Renal cortical epithelial cell (primary cell): ENCODE results near the gene PRKAA1. TPM values are rescaled to one million over a fixed set of nuclear protein-coding genes. Genes with fewer than 3 reads are reported as not detected.

Experiments
- DNase-seq: peaks from one replicate; pipeline ENCODE4 v3.0.0-alpha.2; 2011; ENCODE audit warnings: low read depth
- total RNA-seq: library from RNA; depleted of rRNA; stranded (reverse); fragments of >200 nt; gene quantifications from 2 replicates; pipeline ENCODE4 v1.2.3, GENCODE V29; 2014

The PRKAA1 gene
- total RNA-seq, 1 donor from 2014 or later, result 98.4 TPM

GRCh38 chr5:40781843-40782409 is 16.2 kb downstream of the PRKAA1 start:
- peak; percentile 61 for DNase-seq

GRCh38 chr5:40780858-40781257 is 17.3 kb downstream of the PRKAA1 start:
- no peak for DNase-seq

- DNase-seq, result no peak
Measured at GRCh38 chr5:40780199-40780598, 18.0 kb downstream of the PRKAA1 start.

- DNase-seq, result no peak
Measured at GRCh38 chr5:40779561-40779960, 18.6 kb downstream of the PRKAA1 start.

- DNase-seq, result no peak
Measured at GRCh38 chr5:40778133-40778532, 20.0 kb downstream of the PRKAA1 start.

- DNase-seq, result no peak
Measured at GRCh38 chr5:40776658-40776977, 21.6 kb downstream of the PRKAA1 start.

GRCh38 chr5:40775846-40776657 is 22.1 kb downstream of the PRKAA1 start:
- no peak for DNase-seq

- no peak for DNase-seq
Measured at GRCh38 chr5:40775085-40775845, 22.9 kb downstream of the PRKAA1 start.

GRCh38 chr5:40774623-40775022 is 23.6 kb downstream of the PRKAA1 start:
- DNase-seq, result no peak

- DNase-seq, result no peak
Measured at GRCh38 chr5:40770764-40771163, 27.4 kb downstream of the PRKAA1 start.

- DNase-seq, result no peak
Measured at GRCh38 chr5:40762705-40763104, 35.5 kb downstream of the PRKAA1 start.

- DNase-seq, result no peak
Measured at GRCh38 chr5:40757400-40757799, 40.8 kb downstream of the PRKAA1 start.

- DNase-seq, result peak; percentile 85
Measured at GRCh38 chr5:40755407-40756365, 42.5 kb downstream of the PRKAA1 start, which contains the start of gene TTC33. TSS of gene TTC33 (minus strand) at chr5:40755961. CDS start at chr5:40747018, 8,943 bp downstream.

- peak; percentile 82 for DNase-seq
Measured at GRCh38 chr5:40755093-40755406, 43.1 kb downstream of the PRKAA1 start.

GRCh38 chr5:40754381-40755092 is 43.6 kb downstream of the PRKAA1 start:
- peak; percentile 7 for DNase-seq

GRCh38 chr5:40746703-40747102 is 51.5 kb downstream of the PRKAA1 start:
- DNase-seq, result no peak

GRCh38 chr5:40743771-40744170 is 54.4 kb downstream of the PRKAA1 start:
- DNase-seq, result no peak

- DNase-seq, result no peak
Measured at GRCh38 chr5:40738502-40738901, 59.7 kb downstream of the PRKAA1 start.

GRCh38 chr5:40736103-40736875 is 61.9 kb downstream of the PRKAA1 start:
- DNase-seq, result peak; percentile 68

- no peak for DNase-seq
Measured at GRCh38 chr5:40735609-40736008, 62.6 kb downstream of the PRKAA1 start.
